GM12891 (cell line): ENCODE results near the gene TRIM41.

Source experiments
- POLR2A ChIP-seq: IDR thresholded peaks from 2 replicates; pipeline ENCODE4 v1.6.1; 2011; ENCODE audit warnings: low read depth, low read length, control low read depth
- SPI1 ChIP-seq: IDR thresholded peaks from 2 replicates; pipeline ENCODE4 v1.6.1; 2011; ENCODE audit warnings: low read depth, low read length, control low read depth
- TAF1 ChIP-seq: IDR thresholded peaks from 2 replicates; pipeline ENCODE4 v1.6.1; 2011; ENCODE audit warnings: low read depth, low read length, control low read depth

DNA sequence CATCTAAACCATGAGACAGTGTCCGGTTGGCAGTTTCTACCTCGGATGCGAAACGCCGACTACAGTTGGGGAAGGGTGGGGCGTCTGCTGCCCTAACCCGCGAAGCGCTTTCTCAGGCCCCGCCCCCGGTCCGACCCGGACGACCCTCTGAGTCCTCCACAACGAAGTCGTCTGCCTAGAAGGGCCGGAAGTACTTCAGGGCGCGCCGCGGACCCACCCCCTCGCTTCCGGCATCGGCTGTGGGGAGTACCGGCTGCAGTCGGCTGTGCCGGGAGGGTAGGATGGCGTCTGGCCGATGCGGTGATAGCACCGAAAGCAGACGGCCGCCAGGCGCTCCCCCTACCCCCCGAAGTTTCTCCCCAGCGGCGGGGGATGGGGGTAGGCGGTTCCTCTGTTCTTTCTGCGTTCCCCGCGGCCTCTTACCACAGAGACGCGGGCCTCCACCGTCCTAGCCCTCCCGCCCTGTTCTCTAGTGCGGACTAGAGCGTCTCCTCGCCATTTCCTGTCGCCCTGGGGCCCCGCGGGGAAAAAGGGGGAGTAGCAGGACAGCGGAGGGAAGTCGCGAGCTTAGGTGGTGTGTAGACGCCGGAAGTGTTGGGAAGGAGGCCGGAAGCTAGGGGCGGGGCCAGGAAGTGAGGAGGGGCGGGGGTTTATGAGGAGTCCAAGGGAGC lies at the start of gene TRIM41:
- peak; percentile 84 for TF ChIP-seq TAF1
- peak; percentile 69 for TF ChIP-seq SPI1
- TF ChIP-seq POLR2A = peak; percentile 88
